ENCODE measurements around the gene ITSN2.

Gene ITSN2

GRCh38 chr2:24214880-24215279, 145.5 kb downstream of the ITSN2 start:
- Histone ChIP-seq H3K4me3 (ENCODE audit: low read length) (no peak overlapping the region), H2BK5ac (ENCODE audit: low read length) (no peak overlapping the region), H3K23ac (ENCODE audit: low read length) (no peak overlapping the region), H4K8ac (ENCODE audit: low read depth, low read length) (no peak overlapping the region), H3K36me3 (ENCODE audit: control insufficient read depth, insufficient read depth, low read length) (no peaks in the 10 kb centered on the region), H2AK5ac (ENCODE audit: low read length) (no peak overlapping the region), H3K18ac (ENCODE audit: low read length) (no peak overlapping the region), H4K5ac (ENCODE audit: low read length) (no peak overlapping the region), H3K9ac (ENCODE audit: low read length) (no peak overlapping the region), H3K4me2 (ENCODE audit: low read length) (no peak overlapping the region), H3K27me3 (ENCODE audit: insufficient read depth, low read length, poor library complexity) (no peaks in the 10 kb centered on the region), H3K56ac (ENCODE audit: low read length) (no peak overlapping the region), H2BK120ac (ENCODE audit: low read depth, low read length) (no peak overlapping the region), H3K27ac (ENCODE audit: low read depth, low read length) (no peak overlapping the region), H2BK15ac (replicated peaks; ENCODE audit: low read depth) (no peak overlapping the region), H3K4me1 (ENCODE audit: control insufficient read depth, low read depth, low read length) (no peaks in the 10 kb centered on the region), H3K79me1 (ENCODE audit: low read length) (no peaks in the 10 kb centered on the region), H3K4ac (ENCODE audit: low read depth, low read length) (no peak overlapping the region), H3K79me2 (ENCODE audit: control insufficient read depth, insufficient read depth, low read length) (no peaks in the 10 kb centered on the region)
- WGBS (ENCODE audit: extremely low coverage, insufficient coverage, low lambda C conversion rate): no CpG with 5 or more reads among the region's 3 CpGs
- DNase-seq: no peak

- H2AK5ac ChIP-seq (ENCODE audit: low read length): no peak overlapping the region
- no peaks in the 10 kb centered on the region for H3K79me2 ChIP-seq (ENCODE audit: control insufficient read depth, insufficient read depth, low read length)
- no peak overlapping the region for H3K27ac ChIP-seq (ENCODE audit: low read depth, low read length)
- no peak overlapping the region for H2BK120ac ChIP-seq (ENCODE audit: low read depth, low read length)
- WGBS (ENCODE audit: extremely low coverage, insufficient coverage, low lambda C conversion rate): no CpG with 5 or more reads among the region's 7 CpGs
- H3K23ac ChIP-seq (ENCODE audit: low read length): no peak overlapping the region
- no peak overlapping the region for H3K9ac ChIP-seq (ENCODE audit: low read length)
- H3K79me1 ChIP-seq (ENCODE audit: low read length): no peaks in the 10 kb centered on the region
- H2BK5ac ChIP-seq (ENCODE audit: low read length): no peak overlapping the region
- H3K4me3 ChIP-seq (ENCODE audit: low read length): no peak overlapping the region
- H3K56ac ChIP-seq (ENCODE audit: low read length): no peak overlapping the region
- H3K27me3 ChIP-seq (ENCODE audit: insufficient read depth, low read length, poor library complexity): no peaks in the 10 kb centered on the region
- no peak for DNase-seq
- H2BK15ac ChIP-seq (replicated peaks; ENCODE audit: low read depth): no peak overlapping the region
- H4K8ac ChIP-seq (ENCODE audit: low read depth, low read length): no peak overlapping the region
- H3K4me2 ChIP-seq (ENCODE audit: low read length): no peak overlapping the region
- no peak overlapping the region for H3K4ac ChIP-seq (ENCODE audit: low read depth, low read length)
- no peak overlapping the region for H3K18ac ChIP-seq (ENCODE audit: low read length)
- H4K5ac ChIP-seq (ENCODE audit: low read length): no peak overlapping the region
- no peaks in the 10 kb centered on the region for H3K4me1 ChIP-seq (ENCODE audit: control insufficient read depth, low read depth, low read length)
- no peaks in the 10 kb centered on the region for H3K36me3 ChIP-seq (ENCODE audit: control insufficient read depth, insufficient read depth, low read length)
Measured at GRCh38 chr2:24211408-24211807, 148.9 kb downstream of the ITSN2 start.

- Histone ChIP-seq H3K79me2 (ENCODE audit: control insufficient read depth, insufficient read depth, low read length) (no peaks in the 10 kb centered on the region), H2BK5ac (ENCODE audit: low read length) (no peak overlapping the region), H2BK15ac (replicated peaks; ENCODE audit: low read depth) (no peak overlapping the region), H4K5ac (ENCODE audit: low read length) (no peak overlapping the region), H3K36me3 (ENCODE audit: control insufficient read depth, insufficient read depth, low read length) (no peaks in the 10 kb centered on the region), H3K23ac (ENCODE audit: low read length) (no peak overlapping the region), H3K79me1 (ENCODE audit: low read length) (no peaks in the 10 kb centered on the region), H3K18ac (ENCODE audit: low read length) (no peak overlapping the region), H2BK120ac (ENCODE audit: low read depth, low read length) (no peak overlapping the region), H3K4me2 (ENCODE audit: low read length) (no peak overlapping the region), H3K27ac (ENCODE audit: low read depth, low read length) (no peak overlapping the region), H2AK5ac (ENCODE audit: low read length) (no peak overlapping the region), H4K8ac (ENCODE audit: low read depth, low read length) (no peak overlapping the region), H3K9ac (ENCODE audit: low read length) (no peak overlapping the region), H3K27me3 (ENCODE audit: insufficient read depth, low read length, poor library complexity) (no peaks in the 10 kb centered on the region), H3K4me1 (ENCODE audit: control insufficient read depth, low read depth, low read length) (no peaks in the 10 kb centered on the region), H3K4me3 (ENCODE audit: low read length) (no peak overlapping the region), H3K56ac (ENCODE audit: low read length) (no peak overlapping the region), H3K4ac (ENCODE audit: low read depth, low read length) (no peak overlapping the region)
- WGBS (ENCODE audit: extremely low coverage, insufficient coverage, low lambda C conversion rate): no CpG with 5 or more reads among the region's 21 CpGs
- DNase-seq: no peak
Measured at GRCh38 chr2:24210723-24211122, 149.6 kb downstream of the ITSN2 start.

DNA sequence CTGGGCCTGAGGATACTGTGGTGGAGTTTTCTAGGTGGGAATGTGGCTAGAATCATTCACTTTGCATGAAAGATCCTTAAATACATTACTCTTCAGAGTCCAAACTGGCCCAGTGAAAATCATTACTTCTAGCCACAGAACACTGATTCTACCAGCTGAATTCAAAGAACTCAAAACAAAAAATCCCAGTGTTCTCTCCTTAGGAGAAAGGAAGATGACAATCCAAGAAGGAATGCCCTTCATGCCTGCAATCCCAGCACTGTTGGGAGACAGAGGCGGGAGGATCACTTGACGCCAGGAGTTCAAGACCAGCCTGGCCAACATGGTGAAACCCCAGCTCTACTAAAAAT, 150.3 kb downstream of the ITSN2 start:
- Histone ChIP-seq H3K4me3 (ENCODE audit: low read length) (no peak overlapping the region), H4K8ac (ENCODE audit: low read depth, low read length) (no peak overlapping the region), H4K5ac (ENCODE audit: low read length) (no peak overlapping the region), H2BK5ac (ENCODE audit: low read length) (no peak overlapping the region), H3K18ac (ENCODE audit: low read length) (no peak overlapping the region), H3K79me2 (ENCODE audit: control insufficient read depth, insufficient read depth, low read length) (no peaks in the 10 kb centered on the region), H2BK15ac (replicated peaks; ENCODE audit: low read depth) (no peak overlapping the region), H2BK120ac (ENCODE audit: low read depth, low read length) (no peak overlapping the region), H3K4me2 (ENCODE audit: low read length) (no peak overlapping the region), H3K36me3 (ENCODE audit: control insufficient read depth, insufficient read depth, low read length) (no peaks in the 10 kb centered on the region), H2AK5ac (ENCODE audit: low read length) (no peak overlapping the region), H3K56ac (ENCODE audit: low read length) (no peak overlapping the region), H3K27ac (ENCODE audit: low read depth, low read length) (no peak overlapping the region), H3K23ac (ENCODE audit: low read length) (no peak overlapping the region), H3K79me1 (ENCODE audit: low read length) (no peaks in the 10 kb centered on the region), H3K4ac (ENCODE audit: low read depth, low read length) (no peak overlapping the region), H3K27me3 (ENCODE audit: insufficient read depth, low read length, poor library complexity) (no peaks in the 10 kb centered on the region), H3K9ac (ENCODE audit: low read length) (no peak overlapping the region), H3K4me1 (ENCODE audit: control insufficient read depth, low read depth, low read length) (no peaks in the 10 kb centered on the region)
- WGBS (ENCODE audit: extremely low coverage, insufficient coverage, low lambda C conversion rate): no CpG with 5 or more reads among the region's 2 CpGs
- DNase-seq: no peak

- Histone ChIP-seq H3K4me2 (ENCODE audit: low read length) (no peak overlapping the region), H3K4me1 (ENCODE audit: control insufficient read depth, low read depth, low read length) (no peaks in the 10 kb centered on the region), H2BK15ac (replicated peaks; ENCODE audit: low read depth) (no peak overlapping the region), H4K8ac (ENCODE audit: low read depth, low read length) (no peak overlapping the region), H3K79me2 (ENCODE audit: control insufficient read depth, insufficient read depth, low read length) (no peaks in the 10 kb centered on the region), H2AK5ac (ENCODE audit: low read length) (no peak overlapping the region), H3K27me3 (ENCODE audit: insufficient read depth, low read length, poor library complexity) (no peaks in the 10 kb centered on the region), H3K18ac (ENCODE audit: low read length) (no peak overlapping the region), H3K9ac (ENCODE audit: low read length) (no peak overlapping the region), H3K36me3 (ENCODE audit: control insufficient read depth, insufficient read depth, low read length) (no peaks in the 10 kb centered on the region), H3K27ac (ENCODE audit: low read depth, low read length) (no peak overlapping the region), H3K4ac (ENCODE audit: low read depth, low read length) (no peak overlapping the region), H4K5ac (ENCODE audit: low read length) (no peak overlapping the region), H3K79me1 (ENCODE audit: low read length) (no peaks in the 10 kb centered on the region), H2BK120ac (ENCODE audit: low read depth, low read length) (no peak overlapping the region), H3K23ac (ENCODE audit: low read length) (no peak overlapping the region), H3K56ac (ENCODE audit: low read length) (no peak overlapping the region), H3K4me3 (ENCODE audit: low read length) (no peak overlapping the region), H2BK5ac (ENCODE audit: low read length) (no peak overlapping the region)
- DNase-seq: no peak
- WGBS (ENCODE audit: extremely low coverage, insufficient coverage, low lambda C conversion rate): no CpG with 5 or more reads among the region's 17 CpGs
Measured at GRCh38 chr2:24209389-24210105, 150.8 kb downstream of the ITSN2 start.

GRCh38 chr2:24208490-24208889, 151.8 kb downstream of the ITSN2 start:
- Histone ChIP-seq H3K4me2 (ENCODE audit: low read length) (no peak overlapping the region), H3K18ac (ENCODE audit: low read length) (no peak overlapping the region), H3K79me1 (ENCODE audit: low read length) (no peaks in the 10 kb centered on the region), H3K4ac (ENCODE audit: low read depth, low read length) (no peak overlapping the region), H2AK5ac (ENCODE audit: low read length) (no peak overlapping the region), H3K27ac (ENCODE audit: low read depth, low read length) (no peak overlapping the region), H3K9ac (ENCODE audit: low read length) (no peak overlapping the region), H3K4me3 (ENCODE audit: low read length) (no peak overlapping the region), H4K8ac (ENCODE audit: low read depth, low read length) (no peak overlapping the region), H3K23ac (ENCODE audit: low read length) (no peak overlapping the region), H2BK15ac (replicated peaks; ENCODE audit: low read depth) (no peak overlapping the region), H3K4me1 (ENCODE audit: control insufficient read depth, low read depth, low read length) (no peaks in the 10 kb centered on the region), H2BK5ac (ENCODE audit: low read length) (no peak overlapping the region), H3K36me3 (ENCODE audit: control insufficient read depth, insufficient read depth, low read length) (no peaks in the 10 kb centered on the region), H2BK120ac (ENCODE audit: low read depth, low read length) (no peak overlapping the region), H3K27me3 (ENCODE audit: insufficient read depth, low read length, poor library complexity) (no peaks in the 10 kb centered on the region), H4K5ac (ENCODE audit: low read length) (no peak overlapping the region), H3K56ac (ENCODE audit: low read length) (no peak overlapping the region), H3K79me2 (ENCODE audit: control insufficient read depth, insufficient read depth, low read length) (no peaks in the 10 kb centered on the region)
- no CpG with 5 or more reads among the region's 16 CpGs for WGBS (ENCODE audit: extremely low coverage, insufficient coverage, low lambda C conversion rate)
- DNase-seq: no peak

Measured in mesendoderm (in vitro differentiated cells).